ENCODE measurements around the gene SYPL2.

GRCh38 chr1:109522026-109522425 lies 55.7 kb downstream of the SYPL2 start:
- TF ChIP-seq POLR2A (IDR thresholded peaks at IDR 0.05) (no peak), CTCF (IDR thresholded peaks at IDR 0.05) (no peak)

Measured in testis (tissue), 2 donors.